Activated T-helper 1 cell treated with anti-CD3 and anti-CD28 coated beads, Interleukin-12 subunit alpha, Interleukin-12 subunit beta, Interleukin-2, Interleukin-4 antibody, amounts not matched to agents 30 ng/mL and 10 ng/mL and 1 ng/mL, durations not matched to agents 14 hours and 24 hours and 36 hours (primary cell): Measurements from ENCODE around the gene AUTS2. TPM values are rescaled to one million over a fixed set of nuclear protein-coding genes. Genes with fewer than 3 reads are reported as not detected.

Experiments used
- DNase-seq: peaks from one replicate; pipeline ENCODE4 v3.0.0; 2021; ENCODE audit warnings: low spot score
- H3K27ac Mint-ChIP-seq: one replicate; pipeline ENCODE4 v1.8.0; 2021; ENCODE audit warnings: mild to moderate bottlenecking, mixed read lengths
- H3K27me3 Mint-ChIP-seq: one replicate; pipeline ENCODE4 v1.8.0; 2022; ENCODE audit warnings: mild to moderate bottlenecking, moderate library complexity, mixed read lengths; ENCODE audit not compliant: insufficient read depth
- H3K36me3 Mint-ChIP-seq: one replicate; pipeline ENCODE4 v1.8.0; 2021; ENCODE audit warnings: low read depth, mixed read lengths
- H3K4me1 Mint-ChIP-seq: one replicate; pipeline ENCODE4 v1.8.0; 2021; ENCODE audit warnings: low read depth, mixed read lengths
- H3K4me3 Mint-ChIP-seq: one replicate; pipeline ENCODE4 v1.8.0; 2021; ENCODE audit warnings: mild to moderate bottlenecking, moderate library complexity, mixed read lengths
- H3K9me3 Mint-ChIP-seq: one replicate; pipeline ENCODE4 v1.8.0; 2021; ENCODE audit warnings: mixed read lengths
- intact Hi-C: fragments of 100-400 bp; cut with micrococcal nuclease; formaldehyde crosslinking; loops from one replicate; pipeline ENCODE4 v1.15.1; 2024
- total RNA-seq: library from RNA; stranded (reverse); gene quantifications from 2 replicates; pipeline ENCODE4 v1.2.3, GENCODE V29; 2022

AUTS2 gene
- total RNA-seq, 1 donor from 2014 or later = 2.7 TPM

DNA sequence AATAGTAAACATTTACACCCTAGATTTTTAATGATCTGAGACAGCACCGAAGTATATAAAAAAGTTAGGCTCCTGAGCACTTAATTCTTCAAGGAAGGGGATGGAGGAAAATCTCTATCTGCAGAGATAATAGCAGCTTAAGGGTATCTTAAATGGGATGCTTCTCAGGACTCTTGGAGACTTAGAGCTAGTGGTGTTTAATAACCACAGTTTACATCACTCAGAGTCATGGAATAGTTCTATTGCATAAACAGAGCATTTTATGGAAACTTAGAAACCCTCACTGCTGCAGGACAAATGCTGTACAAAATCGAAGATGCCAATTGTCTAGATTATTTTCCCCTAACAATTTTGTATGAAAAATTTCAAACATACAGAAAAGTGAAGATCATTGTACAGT is 1134.8 kb downstream of the AUTS2 start:
- H3K4me1 Mint-ChIP-seq = no peaks in the 10 kb centered on the region
- no peaks in the 10 kb centered on the region for H3K27me3 Mint-ChIP-seq
- DNase-seq = no peak
- no peak overlapping the region for H3K4me3 Mint-ChIP-seq
- H3K36me3 Mint-ChIP-seq = no peaks in the 10 kb centered on the region
- intact Hi-C loops = no loop called here
- H3K9me3 Mint-ChIP-seq = no peaks in the 10 kb centered on the region
- no peak overlapping the region for H3K27ac Mint-ChIP-seq

GRCh38 chr7:70734411-70734810 is 1136.1 kb downstream of the AUTS2 start:
- no peak for DNase-seq
- Mint-ChIP-seq H3K4me3 (no peak overlapping the region), H3K27me3 (no peaks in the 10 kb centered on the region), H3K36me3 (no peaks in the 10 kb centered on the region), H3K4me1 (no peaks in the 10 kb centered on the region), H3K27ac (no peak overlapping the region), H3K9me3 (no peaks in the 10 kb centered on the region)
- intact Hi-C loops = no loop called here

DNA sequence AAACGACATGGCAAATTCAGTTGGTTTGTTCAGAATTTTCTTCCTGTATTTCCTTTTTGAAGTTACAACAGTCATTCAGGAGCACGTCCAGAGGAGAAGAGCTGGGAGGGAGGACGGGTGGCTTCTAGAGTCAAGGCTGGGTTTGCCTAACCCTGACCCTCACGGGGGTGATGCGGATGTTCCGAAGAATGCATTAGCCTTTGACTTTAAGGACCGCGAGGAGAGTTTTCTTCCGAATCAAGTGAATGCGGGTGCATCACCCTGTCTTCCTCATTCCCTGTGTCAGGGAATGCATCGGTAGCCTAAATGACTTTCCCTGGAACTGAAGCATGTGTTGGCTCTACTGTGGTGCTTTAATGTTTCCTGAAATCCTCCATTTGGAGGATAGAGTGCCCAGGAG is 1137.0 kb downstream of the AUTS2 start:
- H3K4me3 Mint-ChIP-seq = no peak overlapping the region
- H3K36me3 Mint-ChIP-seq = no peaks in the 10 kb centered on the region

GRCh38 chr7:70736715-70737460 is 1138.6 kb downstream of the AUTS2 start:
- no peaks in the 10 kb centered on the region for H3K27me3 Mint-ChIP-seq
- intact Hi-C loops = no loop called here
- no peaks in the 10 kb centered on the region for H3K9me3 Mint-ChIP-seq
- no peak for DNase-seq
- no peak overlapping the region for H3K27ac Mint-ChIP-seq
- H3K36me3 Mint-ChIP-seq = no peaks in the 10 kb centered on the region
- no peaks in the 10 kb centered on the region for H3K4me1 Mint-ChIP-seq
- no peak overlapping the region for H3K4me3 Mint-ChIP-seq

More for the DNA sequence above, 1137.0 kb downstream of the AUTS2 start:
- Mint-ChIP-seq H3K9me3 (no peaks in the 10 kb centered on the region), H3K27ac (no peak overlapping the region), H3K4me1 (no peaks in the 10 kb centered on the region), H3K27me3 (no peaks in the 10 kb centered on the region)
- no peak for DNase-seq
- intact Hi-C loops = no loop called here

DNA sequence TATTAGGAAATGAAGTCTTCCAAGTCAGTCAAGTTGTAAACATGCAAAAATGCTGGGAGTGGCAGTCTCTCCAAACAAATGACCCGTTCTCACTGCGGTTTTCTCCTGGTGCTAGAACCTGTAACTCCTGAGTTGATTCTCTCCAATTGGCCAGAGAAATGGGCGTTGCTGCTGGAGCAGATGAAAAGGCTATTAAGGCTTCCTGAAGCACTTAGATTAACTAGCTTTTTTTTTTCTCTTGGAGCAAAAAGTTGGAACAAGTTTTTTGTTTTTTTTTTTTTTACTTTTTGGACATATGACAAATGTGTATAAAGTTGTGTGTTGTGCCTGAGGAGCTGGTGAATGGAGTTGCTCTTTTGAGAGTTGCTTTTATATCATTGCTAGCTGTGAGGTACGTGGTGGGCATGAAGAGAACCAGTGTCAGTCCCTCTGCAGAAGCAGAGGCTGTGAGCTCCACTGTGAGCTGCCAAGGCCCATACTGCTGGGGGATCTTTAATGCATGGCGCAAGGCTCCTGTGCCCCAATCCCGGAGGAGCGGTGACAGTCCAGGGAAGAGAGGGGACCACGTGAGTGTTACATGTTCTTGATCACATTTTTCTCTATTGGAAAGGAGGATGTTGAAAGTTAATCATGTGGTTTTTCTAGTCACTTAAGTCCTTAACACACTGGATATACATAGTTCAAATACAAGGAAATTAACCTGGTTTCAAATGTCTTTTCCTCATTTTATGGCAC is 1140.0 kb downstream of the AUTS2 start:
- Mint-ChIP-seq H3K9me3 (no peaks in the 10 kb centered on the region), H3K4me3 (no peak overlapping the region), H3K36me3 (no peaks in the 10 kb centered on the region), H3K27me3 (no peaks in the 10 kb centered on the region), H3K4me1 (no peaks in the 10 kb centered on the region), H3K27ac (no peak overlapping the region)
- intact Hi-C loops = no loop called here
- DNase-seq = no peak

- no peaks in the 10 kb centered on the region for H3K27me3 Mint-ChIP-seq
- no peak overlapping the region for H3K4me3 Mint-ChIP-seq
- H3K27ac Mint-ChIP-seq = no peak overlapping the region
- no peak for DNase-seq
- no peaks in the 10 kb centered on the region for H3K9me3 Mint-ChIP-seq
- no peaks in the 10 kb centered on the region for H3K4me1 Mint-ChIP-seq
- no peaks in the 10 kb centered on the region for H3K36me3 Mint-ChIP-seq
- intact Hi-C loops = no loop called here
Observed at GRCh38 chr7:70739646-70740210, 1141.5 kb downstream of the AUTS2 start.

DNA sequence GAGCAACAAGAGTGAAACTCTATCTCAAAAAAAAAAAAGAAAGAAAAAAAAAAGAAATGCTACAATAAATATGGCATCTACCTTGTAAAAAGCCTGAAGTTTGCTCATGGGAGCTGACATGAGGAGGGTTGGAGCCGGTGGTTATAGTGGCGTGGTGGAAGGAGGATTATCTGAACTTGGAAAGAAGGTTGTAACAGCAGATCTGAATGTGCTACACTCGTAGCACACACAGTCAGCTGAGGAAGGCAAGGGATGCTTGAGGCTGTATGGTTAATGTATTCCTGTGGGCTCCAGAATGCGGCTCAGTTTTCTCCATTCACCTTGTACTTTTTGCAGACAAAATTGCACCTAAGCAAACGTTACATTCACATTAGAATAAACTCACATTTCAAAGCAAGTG is 1143.4 kb downstream of the AUTS2 start:
- Mint-ChIP-seq H3K27me3 (no peaks in the 10 kb centered on the region), H3K4me3 (no peak overlapping the region), H3K4me1 (no peaks in the 10 kb centered on the region), H3K9me3 (no peaks in the 10 kb centered on the region), H3K27ac (no peak overlapping the region), H3K36me3 (no peaks in the 10 kb centered on the region)
- DNase-seq = no peak
- intact Hi-C loops = no loop called here

DNA sequence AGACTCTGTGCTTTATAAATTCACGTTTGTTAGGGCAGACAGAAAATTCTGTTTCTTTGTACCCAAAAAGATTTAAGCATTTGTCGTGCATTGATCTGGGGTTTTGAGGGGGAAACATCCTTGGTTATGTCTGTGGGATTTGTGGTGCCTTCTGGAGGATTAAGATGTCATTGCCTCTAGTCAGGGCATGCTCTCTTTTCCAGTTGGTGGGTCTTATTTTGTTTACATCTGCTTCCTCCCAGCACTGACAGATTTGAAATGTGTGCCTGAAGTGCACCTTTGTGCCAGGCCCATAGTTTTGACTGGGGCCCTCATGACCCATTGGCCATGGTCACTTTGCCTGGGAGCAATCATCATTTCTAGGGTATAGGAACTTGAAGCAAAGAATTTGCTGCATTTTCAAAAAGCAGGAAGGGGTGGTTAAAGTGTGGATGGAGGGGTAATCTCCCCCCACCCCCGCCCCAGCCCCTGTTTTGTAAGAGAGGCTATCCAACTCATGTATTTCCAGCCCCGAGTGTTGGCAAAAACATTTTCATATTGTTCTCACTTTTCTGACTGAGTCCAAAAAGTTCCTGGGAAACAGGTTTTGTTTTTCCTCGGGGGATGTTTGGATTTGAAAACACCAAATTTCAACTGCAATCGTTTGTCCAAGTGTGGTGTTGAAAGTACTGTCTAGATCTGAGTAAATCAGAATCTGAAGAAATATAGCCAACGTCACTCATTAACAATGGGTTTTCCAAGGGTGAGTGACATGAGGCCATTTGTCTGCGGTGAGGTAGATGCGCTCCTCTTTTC is 1145.5 kb downstream of the AUTS2 start:
- H3K27me3 Mint-ChIP-seq = no peaks in the 10 kb centered on the region

GRCh38 chr7:70744492-70744891 is 1146.2 kb downstream of the AUTS2 start:
- Mint-ChIP-seq H3K4me1 (no peaks in the 10 kb centered on the region), H3K4me3 (no peak overlapping the region), H3K9me3 (no peaks in the 10 kb centered on the region), H3K36me3 (no peaks in the 10 kb centered on the region), H3K27me3 (no peaks in the 10 kb centered on the region), H3K27ac (no peak overlapping the region)
- DNase-seq = no peak
- intact Hi-C loops = no loop called here

More for the DNA sequence above, 1145.5 kb downstream of the AUTS2 start:
- Mint-ChIP-seq H3K4me1 (no peaks in the 10 kb centered on the region), H3K9me3 (no peaks in the 10 kb centered on the region), H3K4me3 (no peak overlapping the region), H3K36me3 (no peaks in the 10 kb centered on the region), H3K27ac (no peak overlapping the region)
- no peak for DNase-seq
- intact Hi-C loops = no loop called here

GRCh38 chr7:70749831-70750230 is 1151.6 kb downstream of the AUTS2 start:
- Mint-ChIP-seq H3K4me1 (no peaks in the 10 kb centered on the region), H3K9me3 (no peaks in the 10 kb centered on the region), H3K27ac (no peak overlapping the region), H3K36me3 (no peaks in the 10 kb centered on the region), H3K27me3 (no peaks in the 10 kb centered on the region), H3K4me3 (no peak overlapping the region)
- intact Hi-C loops = no loop called here
- DNase-seq = no peak

- H3K36me3 Mint-ChIP-seq = no peaks in the 10 kb centered on the region
- no peak overlapping the region for H3K27ac Mint-ChIP-seq
- no peaks in the 10 kb centered on the region for H3K4me1 Mint-ChIP-seq
- no peak overlapping the region for H3K4me3 Mint-ChIP-seq
- H3K27me3 Mint-ChIP-seq = no peaks in the 10 kb centered on the region
- DNase-seq = no peak
- intact Hi-C loops = no loop called here
- H3K9me3 Mint-ChIP-seq = no peaks in the 10 kb centered on the region
Observed at GRCh38 chr7:70751895-70752294, 1153.6 kb downstream of the AUTS2 start.

- H3K9me3 Mint-ChIP-seq = no peaks in the 10 kb centered on the region
- no peaks in the 10 kb centered on the region for H3K27me3 Mint-ChIP-seq
- no peak overlapping the region for H3K4me3 Mint-ChIP-seq
- no peaks in the 10 kb centered on the region for H3K4me1 Mint-ChIP-seq
- no peak overlapping the region for H3K27ac Mint-ChIP-seq
- no peak for DNase-seq
- intact Hi-C loops = no loop called here
- no peaks in the 10 kb centered on the region for H3K36me3 Mint-ChIP-seq
Observed at GRCh38 chr7:70752794-70753241, 1154.5 kb downstream of the AUTS2 start.

- H3K27ac Mint-ChIP-seq = no peak overlapping the region
- H3K27me3 Mint-ChIP-seq = no peaks in the 10 kb centered on the region
- DNase-seq = no peak
- H3K4me3 Mint-ChIP-seq = no peak overlapping the region
- intact Hi-C loops = no loop called here
- no peaks in the 10 kb centered on the region for H3K4me1 Mint-ChIP-seq
- no peaks in the 10 kb centered on the region for H3K9me3 Mint-ChIP-seq
- no peaks in the 10 kb centered on the region for H3K36me3 Mint-ChIP-seq
Observed at GRCh38 chr7:70756789-70757188, 1158.5 kb downstream of the AUTS2 start.
